Measurements from ENCODE around the gene TAS2R10.
"Not testable (repeated sequence)": the region's sequence is repeated elsewhere in the genome, so short reads cannot be mapped to it uniquely, and the experiment has no call there.

TAS2R10 gene

DNA sequence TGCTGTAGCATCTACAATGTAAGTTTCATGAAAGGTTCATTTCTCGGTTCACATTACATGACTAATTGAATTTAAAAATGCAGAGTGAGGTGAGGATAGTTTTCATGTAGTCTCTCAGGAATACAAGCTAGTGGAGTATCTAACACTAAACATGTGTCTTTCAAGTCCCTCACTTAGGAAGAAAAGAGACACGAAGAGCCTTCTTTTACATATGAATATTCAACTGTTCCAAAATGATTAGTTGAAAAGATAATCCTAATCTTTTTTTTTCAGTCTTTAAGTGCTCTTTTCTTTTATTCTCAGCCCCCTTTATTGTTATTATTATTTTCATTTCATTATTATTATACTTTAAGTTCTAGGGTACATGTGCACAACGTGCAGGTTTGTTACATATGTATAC lies 12.3 kb upstream of the TAS2R10 start:
- no peak overlapping the region for H3K9ac ChIP-seq (ENCODE audit: low read depth, low read length)
- H3K4me1 ChIP-seq (ENCODE audit: control insufficient read depth, insufficient read depth, low read length): peaks cover 7% of the 10 kb centered on the region
- H3K9me3 ChIP-seq (ENCODE audit: control insufficient read depth, insufficient read depth, low read length): no peaks in the 10 kb centered on the region
- H3K27ac ChIP-seq (ENCODE audit: low read depth, low read length): no peak overlapping the region
- no peaks in the 10 kb centered on the region for H3K27me3 ChIP-seq (ENCODE audit: control insufficient read depth, insufficient read depth, low read length)
- H3K4me3 ChIP-seq (ENCODE audit: low read depth, low read length): no peak overlapping the region
- H3K36me3 ChIP-seq (ENCODE audit: control insufficient read depth, insufficient read depth, low read length): no peaks in the 10 kb centered on the region

- Histone ChIP-seq H3K27me3 (ENCODE audit: control insufficient read depth, insufficient read depth, low read length) (no peaks in the 10 kb centered on the region), H3K4me3 (ENCODE audit: low read depth, low read length) (no peak overlapping the region), H3K36me3 (ENCODE audit: control insufficient read depth, insufficient read depth, low read length) (no peaks in the 10 kb centered on the region), H3K4me1 (ENCODE audit: control insufficient read depth, insufficient read depth, low read length) (no peaks in the 10 kb centered on the region), H3K9ac (ENCODE audit: low read depth, low read length) (no peak overlapping the region), H3K9me3 (ENCODE audit: control insufficient read depth, insufficient read depth, low read length) (no peaks in the 10 kb centered on the region), H3K27ac (ENCODE audit: low read depth, low read length) (no peak overlapping the region)
These were observed 3.8 kb upstream of the TAS2R10 start for GRCh38 chr12:10829994-10830393.

GRCh38 chr12:10824957-10825356 lies 1.2 kb downstream of the TAS2R10 start:
- H3K4me3 ChIP-seq (ENCODE audit: low read depth, low read length): no peak overlapping the region
- no peak overlapping the region for H3K27ac ChIP-seq (ENCODE audit: low read depth, low read length)
- no peaks in the 10 kb centered on the region for H3K9me3 ChIP-seq (ENCODE audit: control insufficient read depth, insufficient read depth, low read length)
- H3K27me3 ChIP-seq (ENCODE audit: control insufficient read depth, insufficient read depth, low read length): no peaks in the 10 kb centered on the region
- H3K36me3 ChIP-seq (ENCODE audit: control insufficient read depth, insufficient read depth, low read length): no peaks in the 10 kb centered on the region
- H3K9ac ChIP-seq (ENCODE audit: low read depth, low read length): no peak overlapping the region
- H3K4me1 ChIP-seq (ENCODE audit: control insufficient read depth, insufficient read depth, low read length): no peaks in the 10 kb centered on the region

GRCh38 chr12:10811883-10812536 lies 14.1 kb downstream of the TAS2R10 start:
- Histone ChIP-seq H3K9ac (ENCODE audit: low read depth, low read length) (no peak overlapping the region), H3K4me3 (ENCODE audit: low read depth, low read length) (no peak overlapping the region), H3K27ac (ENCODE audit: low read depth, low read length) (no peak overlapping the region), H3K36me3 (ENCODE audit: control insufficient read depth, insufficient read depth, low read length) (no peaks in the 10 kb centered on the region), H3K27me3 (ENCODE audit: control insufficient read depth, insufficient read depth, low read length) (no peaks in the 10 kb centered on the region), H3K9me3 (ENCODE audit: control insufficient read depth, insufficient read depth, low read length) (no peaks in the 10 kb centered on the region), H3K4me1 (ENCODE audit: control insufficient read depth, insufficient read depth, low read length) (peaks cover 8% of the 10 kb centered on the region)

- peaks cover 8% of the 10 kb centered on the region for H3K4me1 ChIP-seq (ENCODE audit: control insufficient read depth, insufficient read depth, low read length)
- H3K9ac ChIP-seq (ENCODE audit: low read depth, low read length): no peak within 1 kb of the TSS
- no peak within 1 kb of the TSS for H3K27ac ChIP-seq (ENCODE audit: low read depth, low read length)
- H3K27me3 ChIP-seq (ENCODE audit: control insufficient read depth, insufficient read depth, low read length): no peaks in the 10 kb centered on the region
- no peaks in the 10 kb centered on the region for H3K36me3 ChIP-seq (ENCODE audit: control insufficient read depth, insufficient read depth, low read length)
- no peak within 1 kb of the TSS for H3K4me3 ChIP-seq (ENCODE audit: low read depth, low read length)
- H3K9me3 ChIP-seq (ENCODE audit: control insufficient read depth, insufficient read depth, low read length): no peaks in the 10 kb centered on the region
These were observed 16.1 kb downstream of the TAS2R10 start, which contains the start of gene TAS2R9 for GRCh38 chr12:10810068-10810467. Gene TAS2R9 (minus strand): TSS chr12:10810168. CDS start chr12:10810075, 93 bp downstream.

- Histone ChIP-seq H3K27ac (ENCODE audit: low read depth, low read length) (no peak within 1 kb of the TSS), H3K27me3 (ENCODE audit: control insufficient read depth, insufficient read depth, low read length) (no peaks in the 10 kb centered on the region), H3K36me3 (ENCODE audit: control insufficient read depth, insufficient read depth, low read length) (no peaks in the 10 kb centered on the region), H3K9me3 (ENCODE audit: control insufficient read depth, insufficient read depth, low read length) (no peaks in the 10 kb centered on the region), H3K9ac (ENCODE audit: low read depth, low read length) (no peak within 1 kb of the TSS), H3K4me1 (ENCODE audit: control insufficient read depth, insufficient read depth, low read length) (peaks cover 19% of the 10 kb centered on the region), H3K4me3 (ENCODE audit: low read depth, low read length) (no peak within 1 kb of the TSS)
These were observed 19.0 kb downstream of the TAS2R10 start, which contains the start of gene TAS2R8 for GRCh38 chr12:10807186-10807585. Gene TAS2R8 (minus strand): TSS chr12:10807286. CDS start chr12:10806980, 306 bp downstream.

DNA sequence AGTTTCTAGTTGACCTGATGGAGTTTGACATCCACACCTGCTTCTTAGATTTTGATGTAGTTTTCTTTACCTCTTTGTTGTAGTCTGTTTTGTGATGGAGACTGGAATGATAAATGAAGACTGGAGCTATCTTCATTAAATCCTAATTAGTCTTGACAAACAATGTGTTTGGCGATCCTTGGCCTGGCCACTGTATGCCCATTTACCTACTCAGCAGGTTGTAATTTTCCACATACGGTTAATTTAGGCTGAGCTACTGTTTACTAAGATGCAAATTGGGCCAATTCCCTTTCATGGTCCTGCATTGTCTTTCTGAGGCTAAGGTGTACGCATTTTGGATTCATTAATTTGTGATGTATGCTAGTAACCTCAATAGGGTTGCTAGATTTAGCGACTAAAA lies 23.6 kb downstream of the TAS2R10 start, which contains the start of gene TAS2R7:
Gene TAS2R7 (minus strand): TSS at position 41 of the 400 bp plus-strand sequence. CDS start 57 bp downstream, outside the sequence.
- Histone ChIP-seq H3K4me3 (ENCODE audit: low read depth, low read length) (no peak within 1 kb of the TSS), H3K4me1 (ENCODE audit: control insufficient read depth, insufficient read depth, low read length) (peaks cover 24% of the 10 kb centered on the region), H3K27me3 (ENCODE audit: control insufficient read depth, insufficient read depth, low read length) (no peaks in the 10 kb centered on the region), H3K9me3 (ENCODE audit: control insufficient read depth, insufficient read depth, low read length) (no peaks in the 10 kb centered on the region), H3K27ac (ENCODE audit: low read depth, low read length) (peak within 1 kb of the TSS; percentile 59), H3K9ac (ENCODE audit: low read depth, low read length) (no peak within 1 kb of the TSS), H3K36me3 (ENCODE audit: control insufficient read depth, insufficient read depth, low read length) (no peaks in the 10 kb centered on the region)

DNA sequence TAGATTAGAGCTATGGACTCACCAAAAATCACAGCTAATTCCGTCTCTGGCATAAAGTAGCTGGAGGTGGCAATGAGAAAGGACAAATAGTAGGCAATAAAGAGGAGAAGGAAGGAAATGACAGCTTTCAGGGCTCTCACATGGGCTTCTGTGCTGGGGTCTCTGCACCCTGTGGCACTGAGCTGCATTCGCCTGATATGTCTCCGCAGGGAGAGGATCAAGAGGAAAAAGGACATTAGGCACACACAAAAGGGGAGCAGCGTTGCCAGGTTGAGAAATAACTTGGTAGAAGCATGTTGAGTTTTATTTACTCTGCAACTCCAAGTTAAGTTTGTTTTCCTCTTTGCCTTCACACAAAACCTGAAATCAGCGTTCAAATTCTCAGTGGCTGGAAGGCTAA lies 24.4 kb downstream of the TAS2R10 start:
- Histone ChIP-seq H3K36me3 (ENCODE audit: control insufficient read depth, insufficient read depth, low read length) (no peaks in the 10 kb centered on the region), H3K9ac (ENCODE audit: low read depth, low read length) (no peak overlapping the region), H3K4me3 (ENCODE audit: low read depth, low read length) (no peak overlapping the region), H3K27ac (ENCODE audit: low read depth, low read length) (peak overlapping the region; percentile 59), H3K4me1 (ENCODE audit: control insufficient read depth, insufficient read depth, low read length) (peaks cover 24% of the 10 kb centered on the region), H3K9me3 (ENCODE audit: control insufficient read depth, insufficient read depth, low read length) (no peaks in the 10 kb centered on the region), H3K27me3 (ENCODE audit: control insufficient read depth, insufficient read depth, low read length) (no peaks in the 10 kb centered on the region)

DNA sequence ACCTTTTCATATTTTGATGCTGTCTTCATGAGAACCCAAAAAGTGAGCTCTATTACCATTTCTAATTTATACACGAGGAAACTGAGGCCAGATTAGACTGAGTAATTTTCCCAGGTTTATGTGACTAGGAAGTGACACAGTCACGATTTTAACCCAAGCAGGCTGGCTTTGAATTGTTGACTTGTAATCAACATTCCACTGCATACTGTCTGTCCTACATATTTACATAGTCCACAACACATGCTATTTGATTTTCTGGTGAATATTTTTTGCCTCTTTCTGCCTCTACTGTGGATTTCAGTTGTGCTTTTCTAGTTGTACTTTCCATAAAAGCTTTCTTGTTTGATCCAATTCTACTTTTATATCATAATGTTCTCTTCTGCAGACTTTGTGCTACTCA lies 31.9 kb downstream of the TAS2R10 start:
- Histone ChIP-seq H3K27ac (ENCODE audit: low read depth, low read length) (no peak overlapping the region), H3K9ac (ENCODE audit: low read depth, low read length) (no peak overlapping the region), H3K4me1 (ENCODE audit: control insufficient read depth, insufficient read depth, low read length) (peaks cover 8% of the 10 kb centered on the region; the same call in 1 of the 2 replicates), H3K4me3 (ENCODE audit: low read depth, low read length) (no peak overlapping the region), H3K9me3 (ENCODE audit: control insufficient read depth, insufficient read depth, low read length) (no peaks in the 10 kb centered on the region; the same call in 1 of the 2 replicates), H3K36me3 (ENCODE audit: control insufficient read depth, insufficient read depth, low read length) (no peaks in the 10 kb centered on the region), H3K27me3 (ENCODE audit: control insufficient read depth, insufficient read depth, low read length) (no peaks in the 10 kb centered on the region)

GRCh38 chr12:10791769-10792168 lies 34.4 kb downstream of the TAS2R10 start:
- H3K36me3 ChIP-seq (ENCODE audit: control insufficient read depth, insufficient read depth, low read length); H3K4me1 ChIP-seq (ENCODE audit: control insufficient read depth, insufficient read depth, low read length); H3K27me3 ChIP-seq (ENCODE audit: control insufficient read depth, insufficient read depth, low read length); H3K4me3 ChIP-seq (ENCODE audit: low read depth, low read length); H3K27ac ChIP-seq (ENCODE audit: low read depth, low read length); H3K9ac ChIP-seq (ENCODE audit: low read depth, low read length); H3K9me3 ChIP-seq (ENCODE audit: control insufficient read depth, insufficient read depth, low read length): not testable (repeated sequence)

GRCh38 chr12:10783252-10783651 lies 42.9 kb downstream of the TAS2R10 start:
- H3K4me3 ChIP-seq (ENCODE audit: low read depth, low read length): no peak overlapping the region
- H3K36me3 ChIP-seq (ENCODE audit: control insufficient read depth, insufficient read depth, low read length): no peaks in the 10 kb centered on the region
- no peak overlapping the region for H3K9ac ChIP-seq (ENCODE audit: low read depth, low read length)
- no peaks in the 10 kb centered on the region for H3K9me3 ChIP-seq (ENCODE audit: control insufficient read depth, insufficient read depth, low read length)
- H3K27me3 ChIP-seq (ENCODE audit: control insufficient read depth, insufficient read depth, low read length): no peaks in the 10 kb centered on the region
- H3K27ac ChIP-seq (ENCODE audit: low read depth, low read length): no peak overlapping the region
- no peaks in the 10 kb centered on the region for H3K4me1 ChIP-seq (ENCODE audit: control insufficient read depth, insufficient read depth, low read length)
